ENCODE results near the gene JAKMIP1.

DNA sequence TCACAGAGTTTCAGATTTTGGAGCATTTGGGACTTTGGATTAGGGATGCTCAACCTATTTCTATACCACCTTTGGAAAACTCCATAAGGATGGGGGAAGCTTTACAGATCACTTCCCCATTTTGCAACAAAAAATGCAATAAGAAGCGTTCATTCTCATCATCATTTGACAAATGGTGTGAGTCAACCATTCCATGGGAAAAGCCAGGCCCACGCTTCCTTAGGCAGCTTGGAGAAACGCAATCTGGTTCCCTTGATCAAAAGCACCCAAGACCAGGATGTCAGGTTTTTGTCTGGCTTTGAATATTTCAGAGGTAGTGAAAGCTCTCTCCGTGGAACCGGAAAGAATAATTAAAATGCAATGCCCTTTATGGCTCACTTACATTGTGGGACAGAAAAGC is 102.8 kb downstream of the JAKMIP1 start:
- TF ChIP-seq, protein P1, sequence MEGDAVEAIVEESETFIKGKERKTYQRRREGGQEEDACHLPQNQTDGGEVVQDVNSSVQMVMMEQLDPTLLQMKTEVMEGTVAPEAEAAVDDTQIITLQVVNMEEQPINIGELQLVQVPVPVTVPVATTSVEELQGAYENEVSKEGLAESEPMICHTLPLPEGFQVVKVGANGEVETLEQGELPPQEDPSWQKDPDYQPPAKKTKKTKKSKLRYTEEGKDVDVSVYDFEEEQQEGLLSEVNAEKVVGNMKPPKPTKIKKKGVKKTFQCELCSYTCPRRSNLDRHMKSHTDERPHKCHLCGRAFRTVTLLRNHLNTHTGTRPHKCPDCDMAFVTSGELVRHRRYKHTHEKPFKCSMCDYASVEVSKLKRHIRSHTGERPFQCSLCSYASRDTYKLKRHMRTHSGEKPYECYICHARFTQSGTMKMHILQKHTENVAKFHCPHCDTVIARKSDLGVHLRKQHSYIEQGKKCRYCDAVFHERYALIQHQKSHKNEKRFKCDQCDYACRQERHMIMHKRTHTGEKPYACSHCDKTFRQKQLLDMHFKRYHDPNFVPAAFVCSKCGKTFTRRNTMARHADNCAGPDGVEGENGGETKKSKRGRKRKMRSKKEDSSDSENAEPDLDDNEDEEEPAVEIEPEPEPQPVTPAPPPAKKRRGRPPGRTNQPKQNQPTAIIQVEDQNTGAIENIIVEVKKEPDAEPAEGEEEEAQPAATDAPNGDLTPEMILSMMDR (conservative IDR thresholded peaks at IDR 0.05): no peak
- TF ChIP-seq EZH2 (IDR thresholded peaks at IDR 0.05; ENCODE audit: low read depth): no peak

All from PC-9 (cell line).